Measurements from ENCODE around the gene IMMP2L.

DNA sequence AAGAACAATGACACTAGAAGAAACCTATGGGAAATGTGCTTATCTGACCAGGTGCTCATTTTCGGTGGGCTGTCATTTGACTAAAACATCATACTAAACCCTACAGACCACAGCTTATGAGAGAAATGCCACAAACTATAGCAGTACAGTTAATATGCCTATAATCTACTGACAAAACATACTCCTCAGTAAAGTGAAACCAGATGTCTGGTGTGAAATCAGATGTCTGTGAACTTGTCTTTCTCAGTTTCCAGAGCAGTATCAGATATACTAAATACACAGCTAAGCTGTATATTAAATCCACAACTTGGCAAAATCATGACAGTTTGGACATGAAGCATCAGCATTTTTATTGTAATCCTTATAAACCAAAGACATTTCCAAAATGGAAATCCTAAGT lies 3.3 kb downstream of the IMMP2L start:
- TF ChIP-seq POLR2AphosphoS5 (IDR thresholded peaks at IDR 0.05; ENCODE audit: low read depth, low read length) (no peak), SIN3A (IDR thresholded peaks at IDR 0.05; ENCODE audit: borderline replicate concordance, insufficient read depth, low read length) (no peak), TAF1 (IDR thresholded peaks at IDR 0.05; ENCODE audit: borderline replicate concordance, insufficient read depth, low read length) (no peak), FOXP2 (optimal IDR thresholded peaks at IDR 0.05; ENCODE audit: borderline replicate concordance, extremely low read depth, extremely low read length, insufficient read depth) (no peak)
- TF ChIP-seq, protein P1, sequence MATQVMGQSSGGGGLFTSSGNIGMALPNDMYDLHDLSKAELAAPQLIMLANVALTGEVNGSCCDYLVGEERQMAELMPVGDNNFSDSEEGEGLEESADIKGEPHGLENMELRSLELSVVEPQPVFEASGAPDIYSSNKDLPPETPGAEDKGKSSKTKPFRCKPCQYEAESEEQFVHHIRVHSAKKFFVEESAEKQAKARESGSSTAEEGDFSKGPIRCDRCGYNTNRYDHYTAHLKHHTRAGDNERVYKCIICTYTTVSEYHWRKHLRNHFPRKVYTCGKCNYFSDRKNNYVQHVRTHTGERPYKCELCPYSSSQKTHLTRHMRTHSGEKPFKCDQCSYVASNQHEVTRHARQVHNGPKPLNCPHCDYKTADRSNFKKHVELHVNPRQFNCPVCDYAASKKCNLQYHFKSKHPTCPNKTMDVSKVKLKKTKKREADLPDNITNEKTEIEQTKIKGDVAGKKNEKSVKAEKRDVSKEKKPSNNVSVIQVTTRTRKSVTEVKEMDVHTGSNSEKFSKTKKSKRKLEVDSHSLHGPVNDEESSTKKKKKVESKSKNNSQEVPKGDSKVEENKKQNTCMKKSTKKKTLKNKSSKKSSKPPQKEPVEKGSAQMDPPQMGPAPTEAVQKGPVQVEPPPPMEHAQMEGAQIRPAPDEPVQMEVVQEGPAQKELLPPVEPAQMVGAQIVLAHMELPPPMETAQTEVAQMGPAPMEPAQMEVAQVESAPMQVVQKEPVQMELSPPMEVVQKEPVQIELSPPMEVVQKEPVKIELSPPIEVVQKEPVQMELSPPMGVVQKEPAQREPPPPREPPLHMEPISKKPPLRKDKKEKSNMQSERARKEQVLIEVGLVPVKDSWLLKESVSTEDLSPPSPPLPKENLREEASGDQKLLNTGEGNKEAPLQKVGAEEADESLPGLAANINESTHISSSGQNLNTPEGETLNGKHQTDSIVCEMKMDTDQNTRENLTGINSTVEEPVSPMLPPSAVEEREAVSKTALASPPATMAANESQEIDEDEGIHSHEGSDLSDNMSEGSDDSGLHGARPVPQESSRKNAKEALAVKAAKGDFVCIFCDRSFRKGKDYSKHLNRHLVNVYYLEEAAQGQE (IDR thresholded peaks at IDR 0.05; ENCODE audit: insufficient read depth in 1 of 2, low read depth in 2 of 2, low read length in 2 of 2): no peak
